Measurements from ENCODE around the gene UXS1. TPM values are rescaled to one million over a fixed set of nuclear protein-coding genes. Genes with fewer than 3 reads are reported as not detected.

The UXS1 gene
- total and polyA plus RNA-seq, 3 donors from 2014 or later, result 51.3 to 95.1 (median 76.6) TPM

GRCh38 chr2:106044859-106045258 lies 149.2 kb downstream of the UXS1 start:
- no peak overlapping the region for H3K27ac ChIP-seq
- no peaks in the 10 kb centered on the region for H3K27me3 ChIP-seq
- no peak for DNase-seq
- H3K4me1 ChIP-seq, result no peaks in the 10 kb centered on the region
- H3K36me3 ChIP-seq (ENCODE audit: low read depth, missing control alignments), result no peaks in the 10 kb centered on the region
- no peak for TF ChIP-seq POLR2A (IDR thresholded peaks at IDR 0.05)
- no peak for TF ChIP-seq CTCF (IDR thresholded peaks at IDR 0.05)
- intact Hi-C loops (cut with DNase I; ENCODE audit: low total_unique reads), result no loop called here
- H3K9me3 ChIP-seq, result no peaks in the 10 kb centered on the region
- H3K4me3 ChIP-seq, result no peak overlapping the region
- 88 to 92% methylated on average over 6 of the region's 6 CpGs for WGBS, 2 donors

GRCh38 chr2:106044021-106044420 lies 150.1 kb downstream of the UXS1 start:
- TF ChIP-seq CTCF (IDR thresholded peaks at IDR 0.05), result no peak
- TF ChIP-seq POLR2A (IDR thresholded peaks at IDR 0.05), result no peak
- no peak for DNase-seq
- Histone ChIP-seq H3K27ac (no peak overlapping the region), H3K9me3 (no peaks in the 10 kb centered on the region), H3K4me1 (no peaks in the 10 kb centered on the region), H3K27me3 (no peaks in the 10 kb centered on the region), H3K4me3 (no peak overlapping the region), H3K36me3 (ENCODE audit: low read depth, missing control alignments) (no peaks in the 10 kb centered on the region)
- intact Hi-C loops (cut with DNase I; ENCODE audit: low total_unique reads), result no loop called here
- WGBS, 2 donors, result 57 to 59% methylated on average over 4 of the region's 4 CpGs
